ENCODE results near the gene BMPER. TPM values are rescaled to one million over a fixed set of nuclear protein-coding genes. Genes with fewer than 3 reads are reported as not detected.

The BMPER gene
- total and polyA plus RNA-seq, 2 donors (not counting 1 experiment from before 2014, with no cell fraction given), result 12.2 to 15.9 TPM

GRCh38 chr7:33936503-33936902 lies 31.2 kb downstream of the BMPER start:
- no peaks in the 10 kb centered on the region for H3K79me2 ChIP-seq (ENCODE audit: control insufficient read depth, insufficient read depth, low read length)
- no peak overlapping the region for H2AFZ ChIP-seq (ENCODE audit: low read length)
- H3K4me1 ChIP-seq (ENCODE audit: control insufficient read depth, extremely low read depth, insufficient read depth, low read length), result peaks cover 10% of the 10 kb centered on the region
- H4K20me1 ChIP-seq (ENCODE audit: control insufficient read depth, extremely low read depth, insufficient read depth, low read length), result no peaks in the 10 kb centered on the region
- H3K9me3 ChIP-seq (ENCODE audit: control insufficient read depth, insufficient read depth, low read depth, low read length), result no peaks in the 10 kb centered on the region
- no peak overlapping the region for H3K4me3 ChIP-seq (replicated peaks in 1 of 4; ENCODE audit: control extremely low read depth in 1 of 4, insufficient read depth in 1 of 4, low read depth in 3 of 4, low read length in 4 of 4)
- no peak for DNase-seq (ENCODE audit: low read depth in 2 of 2)
- H3K9ac ChIP-seq (ENCODE audit: insufficient read depth, low read length), result no peak overlapping the region
- no peak for TF ChIP-seq EZH2 (IDR thresholded peaks at IDR 0.05; ENCODE audit: low read length, missing control alignments)
- TF ChIP-seq CTCF (conservative IDR thresholded peaks at IDR 0.05 in 1 of 2, IDR thresholded peaks at IDR 0.05 in 1 of 2; ENCODE audit: low read depth in 1 of 2, low read length in 2 of 2), result no peak
- no peak overlapping the region for H3K27ac ChIP-seq (ENCODE audit: insufficient read depth, low read length)
- no peaks in the 10 kb centered on the region for H3K27me3 ChIP-seq (ENCODE audit: control insufficient read depth, insufficient read depth, low read length)
- peaks cover 2% of the 10 kb centered on the region for H3K36me3 ChIP-seq (ENCODE audit: control insufficient read depth, insufficient read depth, low read length)
- no peak overlapping the region for H3K4me2 ChIP-seq (ENCODE audit: extremely low read depth, insufficient read depth, low read length)

DNA sequence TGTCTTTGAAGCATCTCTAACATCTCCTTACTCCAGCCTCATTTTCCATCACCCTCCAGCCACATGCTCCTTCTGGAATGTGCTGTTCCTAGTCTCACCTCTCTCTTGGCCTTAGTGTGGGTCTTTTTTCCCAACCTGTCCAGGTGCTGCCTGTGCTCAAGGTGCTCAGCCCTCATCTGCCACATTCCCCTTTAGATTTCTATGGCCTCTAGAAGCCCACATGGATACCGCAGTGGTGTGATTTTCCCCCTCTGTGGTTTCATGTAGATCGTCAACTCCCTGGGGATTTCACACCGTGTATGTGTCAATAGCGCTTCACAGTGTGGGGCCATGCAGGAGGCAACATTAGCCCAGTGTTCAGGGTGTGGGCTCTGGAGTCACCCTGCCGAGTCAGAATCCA lies 32.5 kb downstream of the BMPER start:
- H2AFZ ChIP-seq (ENCODE audit: low read length), result no peak overlapping the region
- no peak overlapping the region for H3K4me3 ChIP-seq (replicated peaks in 1 of 4; ENCODE audit: control extremely low read depth in 1 of 4, insufficient read depth in 1 of 4, low read depth in 3 of 4, low read length in 4 of 4)
- H3K4me2 ChIP-seq (ENCODE audit: extremely low read depth, insufficient read depth, low read length), result no peak overlapping the region
- H3K9ac ChIP-seq (ENCODE audit: insufficient read depth, low read length), result no peak overlapping the region
- H3K27me3 ChIP-seq (ENCODE audit: control insufficient read depth, insufficient read depth, low read length), result no peaks in the 10 kb centered on the region
- H3K79me2 ChIP-seq (ENCODE audit: control insufficient read depth, insufficient read depth, low read length), result no peaks in the 10 kb centered on the region
- DNase-seq (ENCODE audit: low read depth in 2 of 2), result no peak
- H3K27ac ChIP-seq (ENCODE audit: insufficient read depth, low read length), result no peak overlapping the region
- TF ChIP-seq EZH2 (IDR thresholded peaks at IDR 0.05; ENCODE audit: low read length, missing control alignments) (no peak), CTCF (conservative IDR thresholded peaks at IDR 0.05 in 1 of 2, IDR thresholded peaks at IDR 0.05 in 1 of 2; ENCODE audit: low read depth in 1 of 2, low read length in 2 of 2) (no peak)
- H3K4me1 ChIP-seq (ENCODE audit: control insufficient read depth, extremely low read depth, insufficient read depth, low read length), result peaks cover 10% of the 10 kb centered on the region
- H4K20me1 ChIP-seq (ENCODE audit: control insufficient read depth, extremely low read depth, insufficient read depth, low read length), result no peaks in the 10 kb centered on the region
- H3K36me3 ChIP-seq (ENCODE audit: control insufficient read depth, insufficient read depth, low read length), result peaks cover 2% of the 10 kb centered on the region
- H3K9me3 ChIP-seq (ENCODE audit: control insufficient read depth, insufficient read depth, low read depth, low read length), result no peaks in the 10 kb centered on the region

DNA sequence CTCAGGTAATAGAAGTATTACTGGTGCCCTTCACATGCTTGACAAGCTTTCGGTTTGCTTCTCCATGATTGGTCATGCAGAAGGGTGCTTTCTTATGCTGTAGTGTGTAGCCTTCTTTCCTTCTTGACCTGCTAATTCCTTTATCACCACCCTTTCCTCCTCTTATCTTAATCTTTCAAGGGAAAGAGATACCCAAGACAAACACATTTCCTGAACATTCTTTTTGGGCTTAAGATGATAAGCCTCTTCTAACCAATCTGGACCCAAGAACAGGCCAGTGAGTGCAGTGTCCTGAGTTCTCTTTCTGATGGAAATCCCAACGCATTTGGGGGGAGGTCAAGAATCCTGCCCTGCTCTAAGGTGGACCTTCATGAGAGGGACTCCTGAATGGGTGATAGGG lies 33.8 kb downstream of the BMPER start:
- H3K4me2 ChIP-seq (ENCODE audit: extremely low read depth, insufficient read depth, low read length), result no peak overlapping the region
- TF ChIP-seq EZH2 (IDR thresholded peaks at IDR 0.05; ENCODE audit: low read length, missing control alignments), result no peak
- no peak for TF ChIP-seq CTCF (conservative IDR thresholded peaks at IDR 0.05 in 1 of 2, IDR thresholded peaks at IDR 0.05 in 1 of 2; ENCODE audit: low read depth in 1 of 2, low read length in 2 of 2)
- no peak overlapping the region for H2AFZ ChIP-seq (ENCODE audit: low read length)
- H3K4me1 ChIP-seq (ENCODE audit: control insufficient read depth, extremely low read depth, insufficient read depth, low read length), result peaks cover 2% of the 10 kb centered on the region
- H3K9ac ChIP-seq (ENCODE audit: insufficient read depth, low read length), result no peak overlapping the region
- H4K20me1 ChIP-seq (ENCODE audit: control insufficient read depth, extremely low read depth, insufficient read depth, low read length), result no peaks in the 10 kb centered on the region
- no peak for DNase-seq (ENCODE audit: low read depth in 2 of 2)
- H3K27ac ChIP-seq (ENCODE audit: insufficient read depth, low read length), result no peak overlapping the region
- no peaks in the 10 kb centered on the region for H3K9me3 ChIP-seq (ENCODE audit: control insufficient read depth, insufficient read depth, low read depth, low read length)
- no peaks in the 10 kb centered on the region for H3K27me3 ChIP-seq (ENCODE audit: control insufficient read depth, insufficient read depth, low read length)
- no peaks in the 10 kb centered on the region for H3K79me2 ChIP-seq (ENCODE audit: control insufficient read depth, insufficient read depth, low read length)
- H3K36me3 ChIP-seq (ENCODE audit: control insufficient read depth, insufficient read depth, low read length), result peaks cover 2% of the 10 kb centered on the region
- H3K4me3 ChIP-seq (replicated peaks in 1 of 4; ENCODE audit: control extremely low read depth in 1 of 4, insufficient read depth in 1 of 4, low read depth in 3 of 4, low read length in 4 of 4), result no peak overlapping the region
